HEK293 (cell line): Measurements from ENCODE around the gene ITPR2.
A peak's percentile ranks its signal among the peaks of the same experiment; 100 is the strongest.

ENCODE experiments used
- CTCF ChIA-PET: fragments of 350-600 bp; formaldehyde crosslinking; extraction: SDS; loops from one replicate; lab custom pipeline; 2021; ENCODE audit warnings: antibody characterized with exemption; lab: Yijun Ruan, JAX
- POLR2A ChIA-PET: fragments of 300-600 bp; formaldehyde crosslinking; extraction: SDS; loops from one replicate; lab custom pipeline; 2020; ENCODE audit warnings: antibody characterized with exemption, inconsistent platforms; lab: Yijun Ruan, JAX
- H3K27ac ChIP-seq: fragments of 200-500 bp; sonication (Bioruptor generic); 2 replicates; pipeline ENCODE4 v1.5.1; 2014; ENCODE audit warnings: low read depth, low read length, control low read depth, inconsistent platforms; ENCODE audit errors: extremely low read depth
- H3K36me3 ChIP-seq, 2 experiments: fragments of 200-500 bp in 1 of 2; sonication (Bioruptor generic) in 1 of 2; 1 replicate in 1 of 2; 2 replicates in 1 of 2; pipeline ENCODE4 v1.5.1; 2014 to 2017; ENCODE audit warnings: inconsistent platforms in 2 of 2, low read length in 2 of 2; ENCODE audit not compliant: control insufficient read depth in 2 of 2, insufficient read depth in 1 of 2
- H3K4me1 ChIP-seq: fragments of 200-500 bp; sonication (Bioruptor generic); 2 replicates; pipeline ENCODE4 v1.5.1; 2014; ENCODE audit warnings: mild to moderate bottlenecking, low read length, inconsistent platforms; ENCODE audit not compliant: control insufficient read depth, insufficient read depth
- H3K4me3 ChIP-seq: 2 replicates; pipeline ENCODE4 v1.5.1; 2011; ENCODE audit warnings: low read depth, mild to moderate bottlenecking, control low read depth, low read length, moderate library complexity
- H3K9me3 ChIP-seq: fragments of 200-500 bp; sonication (Bioruptor generic); 2 replicates; pipeline ENCODE4 v1.5.1; 2014; ENCODE audit warnings: low read depth, low read length, inconsistent platforms; ENCODE audit not compliant: control insufficient read depth, insufficient read depth
- BCL6B ChIP-seq: fragments of 450-650 bp; formaldehyde crosslinking; IDR thresholded peaks from 2 replicates; pipeline ENCODE4 v1.5.1; 2017; ENCODE audit warnings: missing biosample characterization, missing genetic modification characterization
- FEZF1 ChIP-seq: fragments of 450-650 bp; formaldehyde crosslinking; IDR thresholded peaks from 2 replicates; pipeline ENCODE4 v1.5.1; 2016; ENCODE audit warnings: missing biosample characterization, missing genetic modification characterization
- GLI4 ChIP-seq: fragments of 450-650 bp; formaldehyde crosslinking; IDR thresholded peaks from 2 replicates; pipeline ENCODE4 v1.5.1; 2016; ENCODE audit warnings: missing biosample characterization, missing genetic modification characterization
- PRDM1 ChIP-seq: fragments of 450-650 bp; formaldehyde crosslinking; IDR thresholded peaks from 2 replicates; pipeline ENCODE4; 2016; ENCODE audit warnings: missing biosample characterization, missing genetic modification characterization
- PRDM6 ChIP-seq: fragments of 450-650 bp; formaldehyde crosslinking; IDR thresholded peaks from 2 replicates; pipeline ENCODE4 v1.5.1; 2017; ENCODE audit warnings: missing biosample characterization, missing genetic modification characterization
- RBAK ChIP-seq: fragments of 450-650 bp; formaldehyde crosslinking; IDR thresholded peaks from 2 replicates; pipeline ENCODE4 v1.5.1; 2016; ENCODE audit warnings: missing biosample characterization, missing genetic modification characterization
- ZBTB17 ChIP-seq: fragments of 450-650 bp; formaldehyde crosslinking; IDR thresholded peaks from 2 replicates; pipeline ENCODE4 v1.5.1; 2016; ENCODE audit warnings: missing biosample characterization, missing genetic modification characterization
- ZBTB26 ChIP-seq: fragments of 450-650 bp; formaldehyde crosslinking; optimal IDR thresholded peaks from 2 replicates; pipeline ENCODE3; 2016; ENCODE audit warnings: missing biosample characterization, mild to moderate bottlenecking, missing genetic modification characterization
- ZBTB6 ChIP-seq: fragments of 450-650 bp; formaldehyde crosslinking; IDR thresholded peaks from 2 replicates; pipeline ENCODE4 v1.5.1; 2017; ENCODE audit warnings: missing biosample characterization, missing genetic modification characterization
- ZNF133 ChIP-seq: fragments of 450-650 bp; formaldehyde crosslinking; IDR thresholded peaks from 2 replicates; pipeline ENCODE4 v1.5.1; 2016; ENCODE audit warnings: missing biosample characterization, missing genetic modification characterization
- ZNF138 ChIP-seq: fragments of 450-650 bp; formaldehyde crosslinking; IDR thresholded peaks from 2 replicates; pipeline ENCODE4 v1.5.1; 2016; ENCODE audit warnings: missing biosample characterization, missing genetic modification characterization, borderline replicate concordance
- ZNF140 ChIP-seq: fragments of 450-650 bp; formaldehyde crosslinking; IDR thresholded peaks from 2 replicates; pipeline ENCODE4 v1.5.1; 2016; ENCODE audit warnings: missing biosample characterization, missing genetic modification characterization
- ZNF184 ChIP-seq: fragments of 450-650 bp; IDR thresholded peaks from 2 replicates; pipeline ENCODE4 v1.5.1; 2018; ENCODE audit warnings: missing biosample characterization, mild to moderate bottlenecking, missing genetic modification characterization
- ZNF23 ChIP-seq: fragments of 450-650 bp; formaldehyde crosslinking; IDR thresholded peaks from 2 replicates; pipeline ENCODE4 v1.5.1; 2016; ENCODE audit warnings: missing biosample characterization, missing genetic modification characterization, borderline replicate concordance
- ZNF24 ChIP-seq: fragments of 450-650 bp; formaldehyde crosslinking; IDR thresholded peaks from 2 replicates; pipeline ENCODE4 v1.5.1; 2016; ENCODE audit warnings: missing biosample characterization, missing genetic modification characterization
- ZNF248 ChIP-seq: fragments of 450-650 bp; formaldehyde crosslinking; IDR thresholded peaks from 2 replicates; pipeline ENCODE4 v1.5.1; 2017; ENCODE audit warnings: missing biosample characterization, missing genetic modification characterization
- ZNF26 ChIP-seq: fragments of 450-650 bp; formaldehyde crosslinking; IDR thresholded peaks from 2 replicates; pipeline ENCODE4 v1.5.1; 2016; ENCODE audit warnings: missing biosample characterization, missing genetic modification characterization
- ZNF311 ChIP-seq: fragments of 450-650 bp; formaldehyde crosslinking; IDR thresholded peaks from 2 replicates; pipeline ENCODE4 v1.5.1; 2017; ENCODE audit warnings: missing biosample characterization, missing genetic modification characterization, borderline replicate concordance
- ZNF335 ChIP-seq: fragments of 450-650 bp; formaldehyde crosslinking; conservative IDR thresholded peaks from 2 replicates; pipeline ENCODE4 v1.5.1; 2016; ENCODE audit warnings: missing biosample characterization, missing genetic modification characterization
- ZNF362 ChIP-seq: fragments of 450-650 bp; formaldehyde crosslinking; IDR thresholded peaks from 2 replicates; pipeline ENCODE4 v1.5.1; 2016; ENCODE audit warnings: missing biosample characterization, missing genetic modification characterization
- ZNF366 ChIP-seq: fragments of 450-650 bp; formaldehyde crosslinking; conservative IDR thresholded peaks from 2 replicates; pipeline ENCODE4 v1.5.1; 2016; ENCODE audit warnings: missing biosample characterization, missing genetic modification characterization
- ZNF555 ChIP-seq: fragments of 450-650 bp; formaldehyde crosslinking; conservative IDR thresholded peaks from 2 replicates; pipeline ENCODE4 v1.5.1; 2017; ENCODE audit warnings: missing biosample characterization, mild to moderate bottlenecking, missing genetic modification characterization, inconsistent platforms
- ZNF560 ChIP-seq: fragments of 450-650 bp; formaldehyde crosslinking; IDR thresholded peaks from 2 replicates; pipeline ENCODE4 v1.5.1; 2017; ENCODE audit warnings: missing biosample characterization, missing genetic modification characterization, borderline replicate concordance
- ZNF600 ChIP-seq: fragments of 450-650 bp; formaldehyde crosslinking; IDR thresholded peaks from 2 replicates; pipeline ENCODE4 v1.5.1; 2016; ENCODE audit warnings: missing biosample characterization, missing genetic modification characterization
- ZNF677 ChIP-seq: fragments of 450-650 bp; IDR thresholded peaks from 2 replicates; pipeline ENCODE4 v1.5.0; 2018; ENCODE audit warnings: missing biosample characterization, mild to moderate bottlenecking, missing genetic modification characterization, moderate library complexity
- ZNF776 ChIP-seq: fragments of 450-650 bp; formaldehyde crosslinking; IDR thresholded peaks from 2 replicates; pipeline ENCODE4 v1.5.0; 2017; ENCODE audit warnings: missing biosample characterization, missing genetic modification characterization, borderline replicate concordance
- ZNF785 ChIP-seq: fragments of 450-650 bp; formaldehyde crosslinking; IDR thresholded peaks from 2 replicates; pipeline ENCODE4 v1.5.1; 2016; ENCODE audit warnings: missing biosample characterization, missing genetic modification characterization
- ZNF837 ChIP-seq: fragments of 450-650 bp; formaldehyde crosslinking; IDR thresholded peaks from 2 replicates; pipeline ENCODE4 v1.5.1; 2016; ENCODE audit warnings: missing biosample characterization, missing genetic modification characterization

The ITPR2 gene

GRCh38 chr12:26870491-26871419 is 37.8 kb upstream of the ITPR2 start (continued):
- TF ChIP-seq ZNF26 (tag by site-specific recombination) (no peak), ZNF248 (tag by site-specific recombination) (no peak), ZBTB6 (tag by site-specific recombination) (0 out of 2 replicates have a peak, but pooled peaks have one; percentile 10), ZNF677 (tag by site-specific recombination) (no peak), FEZF1 (tag by site-specific recombination) (peak; percentile 79), ZNF785 (tag by site-specific recombination) (no peak), ZNF600 (tag by site-specific recombination) (no peak), ZNF335 (peak; percentile 76), ZNF140 (tag by site-specific recombination) (no peak), ZNF362 (tag by site-specific recombination) (no peak), ZNF560 (tag by site-specific recombination) (no peak), ZBTB17 (tag by site-specific recombination) (0 out of 2 replicates have a peak, but pooled peaks have one; percentile 36), PRDM1 (tag by site-specific recombination) (no peak), ZNF133 (no peak), PRDM6 (tag by site-specific recombination) (no peak)

GRCh38 chr12:26869908-26870459 is 37.0 kb upstream of the ITPR2 start:
- ChIA-PET CTCF (interaction anchor here (1.2 to 5.5 kb wide), 2 partner anchors 15 to 42 kb away, joined by 3 to 33 read pairs; no protein-coding TSS in a partner anchor), POLR2A (interaction anchor here (0.9 kb wide), 1 partner anchor 38 kb away, joined by 3 read pairs; no protein-coding TSS in a partner anchor)
- peaks cover 13% of the 10 kb centered on the region for H3K4me1 ChIP-seq
- no peaks in the 10 kb centered on the region for H3K36me3 ChIP-seq
- H3K27ac ChIP-seq, result peak overlapping the region; percentile 34; the same call in 1 of the 2 replicates
- no peaks in the 10 kb centered on the region for H3K9me3 ChIP-seq
- H3K4me3 ChIP-seq, result no peak overlapping the region
- TF ChIP-seq ZNF776 (tag by site-specific recombination), result no peak
- no peak for TF ChIP-seq ZBTB26 (tag by site-specific recombination)
- no peak for TF ChIP-seq ZNF311 (tag by site-specific recombination)
- no peak for TF ChIP-seq ZNF335
- TF ChIP-seq GLI4 (tag by site-specific recombination), result no peak
- TF ChIP-seq ZNF366, result no peak
- TF ChIP-seq BCL6B (tag by site-specific recombination), result no peak
- no peak for TF ChIP-seq ZNF248 (tag by site-specific recombination)
- no peak for TF ChIP-seq ZNF24 (tag by site-specific recombination)
- TF ChIP-seq ZNF138, result no peak
- no peak for TF ChIP-seq ZNF23 (tag by site-specific recombination)
- TF ChIP-seq ZNF837 (tag by site-specific recombination), result no peak
- no peak for TF ChIP-seq ZNF184
- TF ChIP-seq RBAK, result no peak
- no peak for TF ChIP-seq ZNF555
